GM23248 (cell line): ENCODE data around the gene GDF11.

Experiments
- EZH2 ChIP-seq: fragments of 200-600 bp; sonication (generic); IDR thresholded peaks from 2 replicates; pipeline ENCODE4 v1.6.1; 2018; ENCODE audit warnings: antibody characterized with exemption, mild to moderate bottlenecking; ENCODE audit not compliant: insufficient read depth, poor library complexity, severe bottlenecking
- EZH2phosphoT487 ChIP-seq: fragments of 200-600 bp; sonication (generic); IDR thresholded peaks from 2 replicates; pipeline ENCODE4 v1.6.1; 2018; ENCODE audit warnings: antibody characterized with exemption, moderate library complexity, mild to moderate bottlenecking, low read depth; ENCODE audit not compliant: insufficient read depth

DNA sequence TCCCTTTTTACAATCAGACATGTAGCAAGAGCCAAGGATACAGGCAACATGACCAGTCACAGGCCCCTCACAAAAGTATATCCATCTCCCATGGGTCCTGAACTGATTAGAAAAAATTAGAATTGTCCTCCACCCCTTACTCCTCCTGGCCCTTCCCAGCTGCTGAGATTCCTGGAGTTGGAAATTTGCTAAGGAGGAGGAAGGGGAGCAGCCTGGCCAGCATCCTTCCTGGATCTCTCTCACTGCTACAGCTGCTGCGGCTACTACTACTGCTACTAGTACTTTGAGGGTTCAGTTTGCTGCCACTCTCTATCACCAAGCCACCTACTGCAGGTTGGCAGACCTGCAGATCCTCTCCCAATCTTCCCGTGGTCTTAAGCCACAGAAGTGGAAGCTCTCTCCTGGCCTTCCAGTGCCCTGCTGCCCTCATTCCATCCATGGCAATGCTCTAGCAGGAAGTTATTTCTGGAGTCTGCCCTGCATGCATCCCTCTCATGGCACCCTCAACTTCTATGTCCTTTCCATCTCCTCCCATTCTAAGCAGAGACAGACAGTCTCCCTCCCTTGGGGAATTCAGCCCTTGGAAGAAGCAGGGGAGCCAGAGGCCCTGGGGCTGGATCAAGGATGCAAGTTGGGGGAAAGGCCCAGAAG is 36.2 kb upstream of the GDF11 start:
- TF ChIP-seq EZH2: no peak
- TF ChIP-seq EZH2phosphoT487: no peak
